ENCODE measurements around the gene PSMG4.

The PSMG4 gene

GRCh38 chr6:3252861-3253596, 5.7 kb upstream of the PSMG4 start:
- no peak for DNase-seq

DNA sequence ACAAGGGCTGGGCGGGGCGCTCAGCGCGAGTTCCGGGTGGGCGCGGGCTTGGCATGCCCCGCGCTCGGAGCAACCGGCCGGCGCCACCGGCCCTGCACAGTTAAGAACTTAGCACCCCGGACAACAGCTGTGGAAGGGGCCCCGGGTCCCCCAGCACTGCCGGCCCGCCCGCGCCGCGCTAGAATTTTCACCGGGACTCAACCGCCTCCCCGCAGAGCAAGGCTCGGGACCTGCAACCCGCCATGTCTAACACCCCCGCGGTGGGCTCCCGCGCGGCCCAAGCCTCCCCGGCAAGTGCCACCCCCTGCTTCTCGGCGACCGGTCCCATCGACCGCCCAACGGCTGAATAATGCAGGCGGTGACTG, 5.2 kb upstream of the PSMG4 start:
- DNase-seq = no peak

- no peak for DNase-seq
These were observed 546 bp upstream of the PSMG4 start for GRCh38 chr6:3258201-3258600.

DNA sequence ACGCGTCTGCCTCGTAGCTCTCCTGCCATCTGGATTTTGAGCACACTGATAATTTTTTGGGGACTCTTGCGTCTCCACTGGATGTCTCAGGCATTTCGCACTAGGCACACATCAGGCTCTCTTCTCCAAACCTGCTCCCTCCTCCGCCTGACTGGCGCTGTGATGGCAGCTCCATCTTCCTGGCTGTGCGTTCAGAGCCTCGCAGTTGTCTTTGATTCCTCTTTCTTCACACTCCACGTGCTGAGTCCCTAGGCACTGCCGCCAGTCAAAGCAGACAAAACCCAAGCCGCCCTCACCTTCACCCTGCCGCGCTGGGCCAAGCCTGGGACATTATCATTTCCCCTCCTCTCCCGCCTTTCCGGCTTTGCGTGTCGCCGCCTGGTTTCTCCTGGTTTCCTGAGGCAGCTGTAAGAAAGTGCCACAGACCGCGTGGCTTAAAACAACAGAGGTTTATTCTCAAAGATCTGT, 778 bp downstream of the PSMG4 start:
- peak; percentile 38 for DNase-seq

DNA sequence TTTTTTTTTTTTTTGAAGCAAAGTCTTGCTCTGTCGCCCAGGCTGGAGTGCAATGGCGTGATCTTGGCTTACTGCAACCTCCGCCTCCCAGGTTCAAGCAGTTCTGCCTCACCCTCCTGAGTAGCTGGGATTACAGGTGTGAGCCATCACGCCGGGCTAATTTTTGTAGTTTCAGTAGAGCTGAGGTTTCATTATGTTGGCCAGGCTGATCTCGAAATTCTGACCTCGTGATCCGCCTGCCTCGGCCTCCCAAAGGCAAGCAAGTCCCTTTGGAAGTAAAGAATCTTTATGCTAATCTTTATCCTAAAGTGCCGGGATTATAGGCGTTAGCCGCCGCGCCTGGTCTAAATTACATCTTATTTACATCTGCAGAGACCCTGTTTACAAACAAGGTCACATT, 1.5 kb downstream of the PSMG4 start:
- DNase-seq = no peak

GRCh38 chr6:3260772-3261517, 2.2 kb downstream of the PSMG4 start:
- DNase-seq = no peak

DNA sequence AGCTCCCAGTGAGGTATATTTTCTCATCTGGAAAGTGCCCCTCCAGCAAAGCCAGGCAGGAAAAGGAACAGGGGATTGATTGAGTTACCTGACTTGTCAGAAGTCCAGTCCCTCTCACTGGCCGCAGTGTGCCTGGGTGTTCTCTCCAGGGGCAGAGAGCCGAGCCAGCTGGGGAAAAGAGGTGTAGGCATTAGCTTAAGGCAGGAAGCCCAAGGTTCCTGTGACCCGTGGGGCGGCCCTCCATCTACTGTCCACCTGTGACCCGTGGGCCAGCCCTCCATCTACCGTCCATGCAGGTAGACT, 2.7 kb downstream of the PSMG4 start:
- DNase-seq = no peak

DNA sequence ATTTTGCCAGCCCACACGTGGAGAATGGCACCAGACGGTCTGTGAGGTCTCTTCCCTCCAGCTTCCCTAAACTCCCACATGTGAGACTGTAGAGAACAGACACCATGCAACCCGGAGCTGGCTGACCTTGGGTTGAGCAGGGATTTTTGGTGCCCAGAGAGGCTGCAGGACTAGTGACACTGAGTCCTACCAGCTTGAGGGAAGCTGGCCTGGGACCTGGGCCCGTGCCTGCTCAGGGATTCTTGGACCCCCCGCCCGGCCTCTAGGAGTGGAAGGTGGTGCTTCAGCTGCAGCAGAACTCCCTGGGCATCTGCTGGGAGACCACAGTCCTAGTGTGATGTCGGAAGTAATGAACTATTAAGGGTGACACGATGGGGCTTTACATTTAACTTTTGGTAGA, 3.2 kb downstream of the PSMG4 start:
- DNase-seq = no peak

DNA sequence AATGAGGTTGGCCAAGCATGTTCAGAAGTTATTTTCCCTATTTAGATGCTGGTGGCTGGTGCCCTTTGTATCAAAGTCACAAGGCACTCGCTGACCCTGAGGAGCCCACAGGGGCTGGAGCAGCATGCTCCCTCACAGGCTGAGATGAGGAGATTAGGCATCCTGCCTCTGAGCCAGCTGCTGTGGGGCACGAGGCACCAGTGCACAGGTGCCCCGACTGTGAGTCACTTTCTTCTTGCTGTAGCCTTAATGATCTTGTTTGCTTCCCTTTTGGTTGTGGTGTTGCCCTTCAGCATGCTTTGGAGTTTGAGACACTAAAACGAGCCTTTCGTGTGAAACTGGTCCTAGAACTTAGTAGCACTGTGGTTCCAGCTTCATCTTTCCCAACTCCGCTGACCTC, 4.3 kb downstream of the PSMG4 start:
- no peak for DNase-seq

DNA sequence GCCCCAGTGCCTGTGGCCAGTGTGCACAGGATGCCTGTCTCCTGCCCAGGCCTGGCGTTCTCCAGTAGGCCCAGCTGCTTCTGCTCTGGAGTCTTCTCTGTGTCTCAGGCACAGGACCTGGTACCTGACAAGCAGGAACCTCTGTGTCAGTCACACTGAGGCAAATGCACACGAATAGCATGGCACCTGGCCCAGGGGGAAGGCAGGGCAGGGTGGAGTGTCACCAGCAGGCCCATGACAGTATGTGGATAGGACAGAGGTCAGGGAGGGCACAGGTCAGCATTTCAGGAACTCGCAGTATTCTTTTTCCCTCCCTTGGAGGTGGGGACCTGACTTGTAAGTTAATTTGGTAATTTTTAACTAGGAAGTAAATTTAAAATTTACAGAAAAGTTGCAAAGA, 5.6 kb downstream of the PSMG4 start:
- no peak for DNase-seq

DNA sequence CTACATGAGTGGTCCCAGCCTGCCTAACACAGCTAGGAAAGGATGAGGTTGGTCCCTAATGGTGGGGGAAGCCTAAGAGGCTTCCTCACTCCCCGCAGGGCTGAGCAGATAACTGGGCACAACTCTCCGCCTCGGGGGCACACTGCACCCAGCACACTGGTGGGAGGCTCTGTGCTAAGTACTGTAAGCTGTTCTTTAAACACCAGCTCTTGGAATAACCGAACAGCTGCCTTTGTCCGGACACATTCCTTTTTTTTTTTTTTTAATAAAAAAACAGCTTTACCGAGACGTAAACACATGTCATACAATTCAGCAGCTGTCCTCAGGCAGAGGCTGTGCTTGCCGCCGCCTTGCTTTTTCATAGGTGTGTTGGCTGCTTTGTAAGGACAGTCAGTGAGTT, 6.9 kb downstream of the PSMG4 start:
- no peak for DNase-seq

DNA sequence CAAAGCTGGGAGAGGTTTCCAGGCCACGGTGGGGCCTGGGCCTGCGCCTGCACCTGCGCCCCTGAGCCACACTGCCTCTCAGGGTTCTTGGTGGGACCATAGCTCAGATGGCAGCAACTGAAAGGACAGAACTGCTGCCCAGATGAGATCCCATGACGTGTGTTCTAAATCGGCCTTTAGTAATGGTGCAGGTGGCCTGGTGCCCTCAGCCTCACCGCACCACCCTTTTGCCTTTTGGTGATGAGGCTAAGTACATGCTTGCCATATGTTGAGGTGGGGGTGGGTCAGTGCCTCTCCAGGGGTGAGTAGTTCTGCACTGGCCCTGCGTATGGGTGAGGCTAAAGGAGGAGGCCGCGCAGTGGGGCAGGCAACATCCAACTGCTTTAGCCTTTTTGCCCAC, 7.4 kb downstream of the PSMG4 start:
- DNase-seq = no peak

DNA sequence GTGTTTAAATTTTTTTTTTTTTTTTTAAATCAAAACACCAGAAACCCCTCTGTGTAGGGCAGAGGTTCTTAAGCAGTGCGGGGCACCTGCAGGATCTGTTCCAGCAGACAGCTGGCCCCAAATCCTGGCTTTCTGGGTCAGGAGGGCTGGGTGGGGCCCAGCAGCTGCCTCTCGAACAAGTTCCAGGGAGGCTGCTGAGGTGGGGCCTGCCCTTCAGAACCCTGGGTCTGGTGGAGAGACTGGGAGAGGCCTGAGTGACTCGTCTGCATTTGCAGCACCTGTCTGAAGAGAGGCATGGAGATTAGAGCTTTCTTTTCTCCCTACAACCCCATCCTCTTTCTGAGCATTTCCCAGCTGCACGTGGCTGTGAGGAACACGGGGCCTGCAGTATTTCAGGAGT, 8.4 kb downstream of the PSMG4 start:
- DNase-seq = no peak

GRCh38 chr6:3268680-3269079, 9.9 kb downstream of the PSMG4 start:
- no peak for DNase-seq

GRCh38 chr6:3269281-3269975, 10.7 kb downstream of the PSMG4 start:
- no peak for DNase-seq

GRCh38 chr6:3270258-3270657, 11.5 kb downstream of the PSMG4 start:
- no peak for DNase-seq

DNA sequence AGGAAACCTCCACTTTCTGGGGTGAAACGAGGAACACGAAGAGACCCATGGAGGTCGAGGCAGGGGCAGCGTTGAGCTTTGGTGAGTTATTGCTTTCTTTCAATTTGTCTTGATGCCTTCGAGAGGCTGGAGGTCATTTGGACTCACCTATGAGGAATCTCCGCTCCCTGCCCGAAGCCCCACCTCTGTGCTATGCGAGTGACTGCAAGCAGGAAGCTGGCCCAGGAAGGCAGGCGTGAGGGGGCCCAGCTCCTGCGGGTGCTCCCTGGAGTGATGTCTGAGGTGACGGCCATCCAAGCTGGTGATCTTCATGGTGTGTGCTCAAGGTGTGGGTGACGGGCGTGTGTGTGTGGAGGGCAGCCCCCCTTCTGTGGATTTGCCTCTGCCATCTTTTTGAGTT, 13.0 kb downstream of the PSMG4 start:
- no peak for DNase-seq

DNA sequence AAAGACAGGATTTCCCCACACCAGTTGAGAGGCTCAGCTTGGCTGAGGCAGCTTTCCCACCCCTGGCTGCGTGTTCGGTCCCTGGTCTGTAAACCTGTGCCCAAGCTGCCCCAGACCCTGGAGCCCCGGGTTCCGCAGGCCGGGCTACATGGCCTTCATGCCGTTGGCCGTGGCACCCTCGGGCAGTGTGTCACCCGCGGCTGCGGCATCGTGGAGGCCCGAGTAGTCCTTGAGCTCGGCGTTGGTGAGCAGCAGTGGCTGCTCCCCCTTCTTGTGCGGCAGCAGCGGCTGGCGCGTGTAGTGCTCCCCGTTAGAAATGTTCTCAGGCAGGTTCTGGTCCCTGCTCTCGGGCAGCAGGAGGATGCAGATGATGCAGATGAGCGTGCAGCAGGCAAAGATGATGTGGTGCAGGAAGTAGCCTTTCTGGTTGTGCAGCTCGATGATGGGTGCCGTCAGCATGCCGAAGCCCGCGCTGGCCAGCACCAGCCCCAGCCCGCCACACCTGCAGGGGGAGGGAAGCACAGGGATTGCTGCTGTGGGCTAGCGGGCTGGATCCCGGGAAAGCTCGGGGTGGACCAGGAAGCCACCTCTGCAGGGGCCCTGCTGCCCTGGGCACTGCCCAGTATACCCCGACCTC, 14.3 kb downstream of the PSMG4 start:
- DNase-seq = no peak

DNA sequence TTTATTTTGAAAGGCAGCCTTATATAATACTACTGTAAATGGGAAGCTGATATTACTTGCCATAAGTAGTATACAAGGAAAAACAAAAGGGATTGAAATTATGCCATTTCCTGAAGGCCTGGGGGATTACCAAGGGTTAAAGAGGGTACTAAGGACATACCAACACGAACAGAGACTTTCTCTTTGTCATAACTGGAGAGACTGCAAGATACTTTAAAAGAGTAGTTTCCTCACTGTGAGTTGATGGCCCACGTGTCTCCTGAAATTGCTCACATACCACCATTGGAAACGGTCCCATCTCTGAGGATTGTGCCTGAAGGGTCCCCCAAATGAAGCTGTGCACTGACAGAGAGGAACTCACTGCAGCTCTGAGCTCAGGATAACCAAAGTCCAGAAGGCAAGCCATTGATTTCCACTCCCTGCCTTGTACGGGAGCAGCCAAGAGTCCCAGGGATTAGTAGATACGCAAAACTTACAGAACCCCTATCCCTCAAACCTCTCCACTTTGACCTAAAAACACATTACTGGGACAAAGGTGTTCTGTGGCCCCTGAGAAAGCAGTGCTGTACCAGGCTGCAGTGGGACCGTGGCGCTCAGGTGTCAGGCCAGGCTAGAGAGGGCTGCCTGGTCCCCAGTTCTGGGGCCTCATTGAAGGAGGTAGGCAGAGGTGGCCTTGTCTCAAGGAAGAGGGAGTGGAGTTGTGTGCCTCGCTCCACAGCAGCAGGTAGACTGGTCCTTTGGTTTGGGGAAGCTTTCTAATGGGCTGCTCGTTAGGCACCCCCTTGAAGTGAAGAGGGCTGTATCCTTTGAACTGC, 15.2 kb downstream of the PSMG4 start:
- peak; percentile 24 for DNase-seq

- DNase-seq = no peak
These were observed 17.7 kb downstream of the PSMG4 start for GRCh38 chr6:3276174-3277167.

- DNase-seq = no peak
These were observed 18.5 kb downstream of the PSMG4 start for GRCh38 chr6:3277251-3277650.

All from activated CD4-positive, alpha-beta T cell treated with anti-CD3 and anti-CD28 coated beads, Interleukin-10, Interleukin-2, amounts not matched to agents 100 ng/mL and 50 ng/mL, durations not matched to agents 16 hours and 8 hours (primary cell).